HT-29 (cell line): ENCODE results near the gene CASR. TPM values are rescaled to one million over a fixed set of nuclear protein-coding genes. Genes with fewer than 3 reads are reported as not detected.
"Not testable (repeated sequence)": the region's sequence is repeated elsewhere in the genome, so short reads cannot be mapped to it uniquely, and the experiment has no call there.

ENCODE experiments used
- DNase-seq: peaks from one replicate; pipeline ENCODE4 v3.0.0-alpha.2; 2015; ENCODE audit warnings: low spot score
- total RNA-seq: library from RNA; depleted of rRNA; stranded (reverse); fragments of >200 nt; shearing (Covaris generic); gene quantifications from 2 replicates; pipeline ENCODE4 v1.2.3, GENCODE V29; 2014; rRNA removed

CASR gene
- total RNA-seq: not detected in 2 replicates

- DNase-seq: no peak
These were observed at the start of gene CASR for GRCh38 chr3:122183521-122183892. CASR (plus strand) TSS chr3:122183668; CDS start chr3:122254190, 70,522 bp downstream.

- no peak for DNase-seq
These were observed 37.0 kb upstream of the CASR start for GRCh38 chr3:122146466-122146865.

- no peak for DNase-seq
These were observed 34.4 kb upstream of the CASR start for GRCh38 chr3:122148941-122149627.

GRCh38 chr3:122151480-122151879 lies 32.0 kb upstream of the CASR start:
- DNase-seq: no peak

GRCh38 chr3:122164983-122165382 lies 18.5 kb upstream of the CASR start:
- not testable (repeated sequence) for DNase-seq

- no peak for DNase-seq
These were observed 15.8 kb upstream of the CASR start for GRCh38 chr3:122167630-122168029.

- DNase-seq: no peak
These were observed 15.4 kb upstream of the CASR start for GRCh38 chr3:122168044-122168443.

- no peak for DNase-seq
These were observed 13.6 kb upstream of the CASR start for GRCh38 chr3:122169911-122170310.

GRCh38 chr3:122171361-122171760 lies 12.1 kb upstream of the CASR start:
- not testable (repeated sequence) for DNase-seq

- DNase-seq: no peak
These were observed 4.8 kb upstream of the CASR start for GRCh38 chr3:122178711-122179110.

GRCh38 chr3:122183893-122184590 lies 574 bp downstream of the CASR start:
- DNase-seq: no peak

- DNase-seq: no peak
These were observed 1.1 kb downstream of the CASR start for GRCh38 chr3:122184591-122184929.

- DNase-seq: no peak
These were observed 2.9 kb downstream of the CASR start for GRCh38 chr3:122186372-122186771.

- no peak for DNase-seq
These were observed 5.3 kb downstream of the CASR start for GRCh38 chr3:122188737-122189136.

GRCh38 chr3:122189357-122189756 lies 5.9 kb downstream of the CASR start:
- no peak for DNase-seq

GRCh38 chr3:122190525-122190924 lies 7.1 kb downstream of the CASR start:
- DNase-seq: no peak

GRCh38 chr3:122198966-122199365 lies 15.5 kb downstream of the CASR start:
- DNase-seq: no peak

- no peak for DNase-seq
These were observed 16.1 kb downstream of the CASR start for GRCh38 chr3:122199552-122199951.

GRCh38 chr3:122200661-122201060 lies 17.2 kb downstream of the CASR start:
- DNase-seq: no peak

- not testable (repeated sequence) for DNase-seq
These were observed 18.0 kb downstream of the CASR start for GRCh38 chr3:122201476-122201875.

GRCh38 chr3:122208579-122208978 lies 25.1 kb downstream of the CASR start:
- DNase-seq: no peak

GRCh38 chr3:122213650-122214049 lies 30.2 kb downstream of the CASR start:
- DNase-seq: no peak

- no peak for DNase-seq
These were observed 31.2 kb downstream of the CASR start for GRCh38 chr3:122214711-122215110.
